Cardiac muscle cell (in vitro differentiated cells and primary cell): ENCODE results near the gene MROH7. TPM values are rescaled to one million over a fixed set of nuclear protein-coding genes. Genes with fewer than 3 reads are reported as not detected.

Experiments used
- DNase-seq, 2 donors: peaks; one replicate each; pipeline versions ENCODE4 v3.0.0 to v3.0.0-alpha.2; 2010 to 2017; ENCODE audit warnings: low read depth in 1 of 2, low spot score in 1 of 2
- H3K27ac ChIP-seq: fragments of 200-600 bp; sonication (generic); 2 replicates; pipeline ENCODE4 v1.5.1; 2016
- H3K27me3 ChIP-seq: fragments of 200-600 bp; sonication (generic); 2 replicates; pipeline ENCODE4 v1.6.0; 2016; ENCODE audit warnings: control low read depth
- H3K36me3 ChIP-seq: fragments of 200-600 bp; sonication (generic); 2 replicates; pipeline ENCODE4 v1.5.1; 2016; ENCODE audit warnings: control low read depth
- H3K4me1 ChIP-seq: fragments of 200-600 bp; sonication (generic); 2 replicates; pipeline ENCODE4 v1.8.1; 2017; ENCODE audit warnings: low read depth, mild to moderate bottlenecking, mixed run types
- H3K4me3 ChIP-seq: fragments of 200-600 bp; sonication (generic); 2 replicates; pipeline ENCODE4 v1.5.1; 2016; ENCODE audit warnings: mild to moderate bottlenecking
- H3K9me3 ChIP-seq: fragments of 200-600 bp; sonication (generic); 2 replicates; pipeline ENCODE4 v1.5.1; 2017; ENCODE audit warnings: low read depth, mild to moderate bottlenecking, control low read depth
- polyA plus RNA-seq: library from polyadenylated mRNA; unstranded; fragments of >200 nt; fragmentation: Nextera tagmentation; extraction: Ambion mirVana; gene quantifications from 2 replicates; pipeline ENCODE4 v1.2.1, GENCODE V29; 2016
- total RNA-seq: library from RNA; depleted of rRNA; stranded (reverse); fragments of >200 nt; gene quantifications from 2 replicates; pipeline ENCODE4 v1.2.3, GENCODE V29; 2016
- TF ChIP-seq, protein P1 (sequence below): IDR thresholded peaks from 2 replicates; pipeline ENCODE4 v1.5.1; 2012; ENCODE audit warnings: low read depth, mild to moderate bottlenecking, low read length

The MROH7 gene
- total and polyA plus RNA-seq, 2 experiments from 2014 or later, result 7.0 to 22.4 TPM

DNA sequence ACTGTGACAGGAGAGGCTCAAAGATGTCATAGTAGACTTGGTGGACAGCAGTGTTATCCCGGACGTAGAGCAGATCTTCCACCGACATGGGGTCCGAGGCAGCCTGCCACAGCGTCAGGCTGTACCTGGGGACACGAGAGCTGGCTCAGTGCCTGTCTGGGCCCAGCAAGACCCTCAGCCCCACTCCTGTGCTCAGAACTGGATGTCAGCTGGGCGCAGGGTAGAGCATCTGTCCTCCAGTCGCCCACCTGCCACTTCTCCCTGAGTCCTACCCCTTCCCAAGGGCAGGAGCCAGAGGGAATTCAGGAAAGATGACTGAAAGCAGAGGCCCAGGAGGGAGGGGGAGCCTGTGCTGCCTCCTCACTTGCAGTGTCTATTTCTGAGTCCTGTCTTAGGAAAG, 30.0 kb upstream of the MROH7 start:
- Histone ChIP-seq H3K9me3 (no peaks in the 10 kb centered on the region), H3K4me1 (no peaks in the 10 kb centered on the region), H3K27me3 (no peaks in the 10 kb centered on the region), H3K27ac (no peak overlapping the region), H3K4me3 (no peak overlapping the region), H3K36me3 (no peaks in the 10 kb centered on the region)
- TF ChIP-seq, protein P1, sequence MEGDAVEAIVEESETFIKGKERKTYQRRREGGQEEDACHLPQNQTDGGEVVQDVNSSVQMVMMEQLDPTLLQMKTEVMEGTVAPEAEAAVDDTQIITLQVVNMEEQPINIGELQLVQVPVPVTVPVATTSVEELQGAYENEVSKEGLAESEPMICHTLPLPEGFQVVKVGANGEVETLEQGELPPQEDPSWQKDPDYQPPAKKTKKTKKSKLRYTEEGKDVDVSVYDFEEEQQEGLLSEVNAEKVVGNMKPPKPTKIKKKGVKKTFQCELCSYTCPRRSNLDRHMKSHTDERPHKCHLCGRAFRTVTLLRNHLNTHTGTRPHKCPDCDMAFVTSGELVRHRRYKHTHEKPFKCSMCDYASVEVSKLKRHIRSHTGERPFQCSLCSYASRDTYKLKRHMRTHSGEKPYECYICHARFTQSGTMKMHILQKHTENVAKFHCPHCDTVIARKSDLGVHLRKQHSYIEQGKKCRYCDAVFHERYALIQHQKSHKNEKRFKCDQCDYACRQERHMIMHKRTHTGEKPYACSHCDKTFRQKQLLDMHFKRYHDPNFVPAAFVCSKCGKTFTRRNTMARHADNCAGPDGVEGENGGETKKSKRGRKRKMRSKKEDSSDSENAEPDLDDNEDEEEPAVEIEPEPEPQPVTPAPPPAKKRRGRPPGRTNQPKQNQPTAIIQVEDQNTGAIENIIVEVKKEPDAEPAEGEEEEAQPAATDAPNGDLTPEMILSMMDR, result no peak
- no peak for DNase-seq

DNA sequence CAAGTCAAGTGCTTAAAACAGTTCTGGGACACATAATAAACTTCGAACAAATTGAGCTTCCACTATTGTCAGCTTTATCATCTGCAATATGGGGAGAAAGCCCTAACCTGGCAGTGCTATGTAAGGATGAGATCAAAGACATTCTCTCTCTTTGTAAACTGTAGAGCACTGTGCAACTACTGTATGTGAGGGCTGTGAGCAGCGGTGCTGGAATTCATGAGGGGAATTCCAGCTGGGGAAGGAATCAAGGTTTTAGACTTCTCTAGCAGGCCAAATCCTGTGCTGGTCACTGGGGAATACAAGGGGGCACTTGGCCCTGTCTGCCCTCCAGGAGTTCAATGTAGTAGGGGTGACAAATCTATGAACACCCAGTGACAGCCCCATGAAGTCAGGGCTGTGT, 27.6 kb upstream of the MROH7 start:
- TF ChIP-seq, protein P1, result no peak
- Histone ChIP-seq H3K36me3 (no peaks in the 10 kb centered on the region), H3K27ac (no peak overlapping the region), H3K9me3 (no peaks in the 10 kb centered on the region), H3K4me3 (no peak overlapping the region), H3K27me3 (no peaks in the 10 kb centered on the region), H3K4me1 (no peaks in the 10 kb centered on the region)
- no peak for DNase-seq

DNA sequence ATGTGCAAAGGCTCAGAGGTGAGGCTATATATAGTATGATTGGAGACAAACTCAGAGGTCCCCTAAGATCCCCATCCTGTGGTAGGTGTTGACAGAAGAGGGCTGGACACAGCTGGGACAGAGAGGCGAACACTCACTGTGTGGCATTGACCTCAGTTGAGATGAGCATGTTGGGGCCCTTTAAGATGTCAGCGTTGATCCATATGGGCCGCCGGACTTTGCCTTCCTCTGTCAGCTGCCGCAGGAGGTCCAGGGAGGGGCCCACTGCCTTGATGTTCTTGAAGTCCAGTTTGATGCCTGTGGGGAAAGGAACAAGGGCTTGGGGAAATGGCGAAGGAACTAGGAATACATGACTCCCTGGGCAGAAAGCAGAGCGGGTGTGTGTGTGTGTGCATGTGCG, 27.0 kb upstream of the MROH7 start:
- no peak overlapping the region for H3K27ac ChIP-seq
- no peaks in the 10 kb centered on the region for H3K27me3 ChIP-seq
- H3K9me3 ChIP-seq, result no peaks in the 10 kb centered on the region
- no peak overlapping the region for H3K4me3 ChIP-seq
- H3K4me1 ChIP-seq, result no peaks in the 10 kb centered on the region
- TF ChIP-seq, protein P1, result no peak
- no peak for DNase-seq
- H3K36me3 ChIP-seq, result no peaks in the 10 kb centered on the region

DNA sequence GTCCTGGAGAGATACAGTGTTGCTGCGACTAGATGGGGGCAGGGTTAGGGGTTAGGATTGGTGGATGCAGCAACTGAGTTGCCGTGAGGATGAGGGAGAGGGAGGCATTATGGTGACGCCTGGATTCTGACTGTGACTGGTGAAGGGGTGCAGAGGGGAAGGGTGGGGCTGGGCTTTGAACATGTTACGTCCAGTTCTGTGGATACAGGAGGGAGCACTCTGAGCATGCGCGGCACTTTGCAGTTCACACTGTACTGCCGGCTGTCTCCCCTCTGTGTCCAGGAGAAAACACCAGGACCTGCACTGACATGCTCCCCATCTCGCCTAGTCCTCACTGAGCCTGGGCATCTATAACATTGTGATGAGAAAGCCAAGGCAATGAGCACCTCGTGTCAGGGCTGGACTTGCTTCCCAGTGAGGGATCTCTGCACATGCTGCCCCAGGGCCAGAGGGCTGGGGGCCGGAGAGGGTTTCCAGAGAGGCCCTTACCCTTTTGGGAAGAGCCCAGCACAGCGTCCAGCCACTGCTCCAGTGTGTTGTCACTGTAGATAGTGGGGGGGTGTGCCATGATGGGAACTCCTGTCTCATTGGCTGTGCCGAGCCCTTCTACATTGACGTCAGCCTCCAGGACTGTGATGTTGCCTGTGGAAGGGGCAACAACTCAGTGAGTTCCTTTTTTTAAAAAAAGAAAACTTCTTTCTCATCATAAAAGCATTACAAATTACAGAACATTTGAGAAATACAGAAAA, 25.9 kb upstream of the MROH7 start:
- DNase-seq, result no peak

DNA sequence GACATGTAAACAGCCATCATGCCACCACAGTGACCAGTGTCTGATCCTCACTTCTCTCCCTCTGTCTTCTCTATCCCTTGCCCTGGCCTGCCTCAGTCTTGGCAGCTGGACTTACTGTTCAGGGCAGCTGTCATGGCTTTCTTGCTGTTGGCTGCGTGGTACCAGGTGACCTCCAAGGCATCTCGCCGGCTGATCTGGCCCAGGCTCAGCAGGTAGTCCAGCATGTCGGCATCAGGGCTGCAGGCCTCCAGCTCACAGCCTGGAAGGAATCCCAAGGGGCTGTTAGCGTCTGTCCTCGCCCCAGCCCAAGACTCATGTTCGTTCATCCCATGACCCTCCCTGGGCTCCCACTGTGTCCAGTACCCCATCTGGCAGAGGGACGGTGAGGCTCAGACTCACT, 21.8 kb upstream of the MROH7 start:
- Histone ChIP-seq H3K27ac (no peak overlapping the region), H3K4me1 (no peaks in the 10 kb centered on the region), H3K36me3 (no peaks in the 10 kb centered on the region), H3K27me3 (no peaks in the 10 kb centered on the region), H3K4me3 (no peak overlapping the region), H3K9me3 (no peaks in the 10 kb centered on the region)
- TF ChIP-seq, protein P1, result no peak
- no peak for DNase-seq

More for the DNA sequence above, 25.9 kb upstream of the MROH7 start:
- Histone ChIP-seq H3K36me3 (no peaks in the 10 kb centered on the region), H3K4me3 (no peak overlapping the region), H3K27me3 (no peaks in the 10 kb centered on the region), H3K4me1 (no peaks in the 10 kb centered on the region), H3K9me3 (no peaks in the 10 kb centered on the region), H3K27ac (no peak overlapping the region)
- TF ChIP-seq, protein P1, result no peak
